Esophagus squamous epithelium (tissue), 4 donors: ENCODE data around the gene JPT1.

ENCODE experiments used
- POLR2A ChIP-seq, 4 donors: fragments of 450-650 bp; IDR thresholded peaks; one replicate each; pipeline ENCODE4 v1.6.1; 2017; ENCODE audit warnings: antibody characterized with exemption in 4 of 4, mild to moderate bottlenecking in 4 of 4, moderate library complexity in 3 of 4
- TF ChIP-seq, protein P1 (sequence below), 6 experiments: fragments of 450-650 bp in 4 of 6; fragments of 200-600 bp in 2 of 6; sonication (generic) in 2 of 6; IDR thresholded peaks; one replicate each; pipeline ENCODE4 v1.5.1; 2016 to 2019; ENCODE audit warnings: antibody characterized with exemption in 6 of 6, mild to moderate bottlenecking in 4 of 6, moderate library complexity in 4 of 6

DNA sequence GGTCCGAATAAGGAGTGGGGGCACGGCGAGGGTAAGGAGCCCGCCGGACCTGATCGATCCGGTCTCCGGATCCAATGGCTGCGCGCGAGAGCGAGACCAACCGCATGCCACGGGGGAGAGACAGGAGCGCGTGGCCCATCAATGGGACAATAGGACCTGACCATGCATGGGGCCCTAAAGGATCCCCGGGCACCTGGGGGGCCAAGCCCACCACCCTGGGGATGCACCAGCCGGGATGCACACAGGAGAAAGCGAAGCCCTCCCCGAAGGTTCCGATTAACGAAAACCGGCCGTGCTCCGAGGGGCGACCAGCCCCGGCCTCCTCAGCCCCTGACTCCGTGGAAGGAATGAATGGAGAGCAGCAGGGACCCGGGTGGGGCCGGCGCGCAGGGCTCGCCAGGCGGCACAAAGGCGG lies 525 bp downstream of the JPT1 start:
- TF ChIP-seq, protein P1, sequence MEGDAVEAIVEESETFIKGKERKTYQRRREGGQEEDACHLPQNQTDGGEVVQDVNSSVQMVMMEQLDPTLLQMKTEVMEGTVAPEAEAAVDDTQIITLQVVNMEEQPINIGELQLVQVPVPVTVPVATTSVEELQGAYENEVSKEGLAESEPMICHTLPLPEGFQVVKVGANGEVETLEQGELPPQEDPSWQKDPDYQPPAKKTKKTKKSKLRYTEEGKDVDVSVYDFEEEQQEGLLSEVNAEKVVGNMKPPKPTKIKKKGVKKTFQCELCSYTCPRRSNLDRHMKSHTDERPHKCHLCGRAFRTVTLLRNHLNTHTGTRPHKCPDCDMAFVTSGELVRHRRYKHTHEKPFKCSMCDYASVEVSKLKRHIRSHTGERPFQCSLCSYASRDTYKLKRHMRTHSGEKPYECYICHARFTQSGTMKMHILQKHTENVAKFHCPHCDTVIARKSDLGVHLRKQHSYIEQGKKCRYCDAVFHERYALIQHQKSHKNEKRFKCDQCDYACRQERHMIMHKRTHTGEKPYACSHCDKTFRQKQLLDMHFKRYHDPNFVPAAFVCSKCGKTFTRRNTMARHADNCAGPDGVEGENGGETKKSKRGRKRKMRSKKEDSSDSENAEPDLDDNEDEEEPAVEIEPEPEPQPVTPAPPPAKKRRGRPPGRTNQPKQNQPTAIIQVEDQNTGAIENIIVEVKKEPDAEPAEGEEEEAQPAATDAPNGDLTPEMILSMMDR (IDR thresholded peaks at IDR 0.05) = no peak
- TF ChIP-seq POLR2A (IDR thresholded peaks at IDR 0.05) = no peak
